ENCODE data around the gene DDC.

The DDC gene

GRCh38 chr7:50564640-50565558, at the start of gene DDC:
Gene DDC (minus strand): TSS chr7:50565405. CDS start chr7:50544085, 21,320 bp downstream.
- no peak for DNase-seq (ENCODE audit: low read depth in 2 of 2)

GRCh38 chr7:50613473-50613872, 48.3 kb upstream of the DDC start:
- no peak for DNase-seq (ENCODE audit: low read depth in 2 of 2)

- DNase-seq (ENCODE audit: low read depth in 2 of 2): no peak
Observed at GRCh38 chr7:50612704-50613103, 47.5 kb upstream of the DDC start.

- DNase-seq (ENCODE audit: low read depth in 2 of 2): peak in 1 of 2 donors; percentile 23
Observed at GRCh38 chr7:50610521-50611277, 45.5 kb upstream of the DDC start.

GRCh38 chr7:50608196-50608906, 43.1 kb upstream of the DDC start:
- DNase-seq (ENCODE audit: low read depth in 2 of 2): no peak

- no peak for DNase-seq (ENCODE audit: low read depth in 2 of 2)
Observed at GRCh38 chr7:50607524-50608125, 42.4 kb upstream of the DDC start.

- DNase-seq (ENCODE audit: low read depth in 2 of 2): no peak
Observed at GRCh38 chr7:50605059-50605458, 39.9 kb upstream of the DDC start.

GRCh38 chr7:50603287-50603686, 38.1 kb upstream of the DDC start:
- no peak for DNase-seq (ENCODE audit: low read depth in 2 of 2)

- no peak for DNase-seq (ENCODE audit: low read depth in 2 of 2)
Observed at GRCh38 chr7:50599385-50599784, 34.2 kb upstream of the DDC start.

- DNase-seq (ENCODE audit: low read depth in 2 of 2): no peak
Observed at GRCh38 chr7:50598460-50599343, 33.5 kb upstream of the DDC start.

- DNase-seq (ENCODE audit: low read depth in 2 of 2): no peak
Observed at GRCh38 chr7:50596484-50596883, 31.3 kb upstream of the DDC start.

- no peak for DNase-seq (ENCODE audit: low read depth in 2 of 2)
Observed at GRCh38 chr7:50595491-50596102, 30.4 kb upstream of the DDC start.

- DNase-seq (ENCODE audit: low read depth in 2 of 2): no peak
Observed at GRCh38 chr7:50594734-50595485, 29.7 kb upstream of the DDC start.

GRCh38 chr7:50594136-50594535, 28.9 kb upstream of the DDC start:
- no peak for DNase-seq (ENCODE audit: low read depth in 2 of 2)

- no peak for DNase-seq (ENCODE audit: low read depth in 2 of 2)
Observed at GRCh38 chr7:50592940-50593339, 27.7 kb upstream of the DDC start.

- no peak for DNase-seq (ENCODE audit: low read depth in 2 of 2)
Observed at GRCh38 chr7:50591480-50592438, 26.6 kb upstream of the DDC start.

GRCh38 chr7:50591098-50591479, 25.9 kb upstream of the DDC start:
- DNase-seq (ENCODE audit: low read depth in 2 of 2): no peak

GRCh38 chr7:50590535-50590934, 25.3 kb upstream of the DDC start:
- DNase-seq (ENCODE audit: low read depth in 2 of 2): no peak
